Smooth muscle cell (in vitro differentiated cells): ENCODE results near the gene WDFY4. TPM values are rescaled to one million over a fixed set of nuclear protein-coding genes. Genes with fewer than 3 reads are reported as not detected.

Experiments
- DNase-seq: peaks from one replicate; lab custom pipeline; 2025; ENCODE audit not compliant: unreplicated experiment; lab: John Stamatoyannopoulos, UW
- H2AFZ ChIP-seq: fragments of 200-600 bp; sonication (generic); 2 replicates; pipeline ENCODE4 v1.6.0; 2016; ENCODE audit warnings: antibody characterized with exemption, low read depth, mild to moderate bottlenecking
- H3F3A ChIP-seq: fragments of 200-600 bp; sonication (generic); 2 replicates; pipeline ENCODE4 v1.6.0; 2017; ENCODE audit warnings: antibody characterized with exemption, low read depth
- H3K27ac ChIP-seq: fragments of 200-600 bp; sonication (generic); 2 replicates; pipeline ENCODE4 v1.5.1; 2016; ENCODE audit warnings: low read depth, mild to moderate bottlenecking
- H3K27me3 ChIP-seq: fragments of 200-600 bp; sonication (generic); 2 replicates; pipeline ENCODE4 v1.6.1; 2016; ENCODE audit warnings: low read depth, mild to moderate bottlenecking
- H3K36me3 ChIP-seq: fragments of 200-600 bp; sonication (generic); 2 replicates; pipeline ENCODE4 v1.5.1; 2016; ENCODE audit warnings: low read depth
- H3K4me1 ChIP-seq: fragments of 200-600 bp; sonication (generic); 2 replicates; pipeline ENCODE4 v1.5.1; 2016; ENCODE audit warnings: low read depth
- H3K4me2 ChIP-seq: fragments of 200-600 bp; sonication (generic); 2 replicates; pipeline ENCODE4 v1.6.0; 2016; ENCODE audit warnings: mild to moderate bottlenecking
- H3K4me3 ChIP-seq: fragments of 200-600 bp; sonication (generic); 2 replicates; pipeline ENCODE4 v1.5.1; 2016; ENCODE audit warnings: mild to moderate bottlenecking
- H3K79me2 ChIP-seq: fragments of 200-600 bp; sonication (generic); 2 replicates; pipeline ENCODE4 v1.6.0; 2016; ENCODE audit warnings: low read depth, mild to moderate bottlenecking
- H3K9ac ChIP-seq: fragments of 200-600 bp; sonication (generic); 2 replicates; pipeline ENCODE4 v1.6.0; 2016; ENCODE audit warnings: low read depth
- H3K9me3 ChIP-seq: fragments of 200-600 bp; sonication (generic); replicated peaks from 2 replicates; pipeline ENCODE4 v1.5.1; 2016; ENCODE audit warnings: low read depth
- H4K20me1 ChIP-seq: fragments of 200-600 bp; sonication (generic); 2 replicates; pipeline ENCODE4 v1.6.0; 2016; ENCODE audit warnings: low read depth
- CTCF ChIP-seq: fragments of 200-600 bp; sonication (generic); IDR thresholded peaks from 2 replicates; pipeline ENCODE4 v1.5.1; 2017; ENCODE audit warnings: borderline replicate concordance, mild to moderate bottlenecking, antibody characterized with exemption; ENCODE audit not compliant: insufficient read depth, poor library complexity, severe bottlenecking
- WGBS: methylation state at CpG from one replicate; pipeline ENCODE4 v1.1.7; 2016; ENCODE audit warnings: low lambda C conversion rate; 5-methylcytosine and 5-hydroxymethylcytosine counted together
- polyA plus RNA-seq: library from polyadenylated mRNA; unstranded; fragments of >200 nt; fragmentation: Nextera tagmentation; extraction: Ambion mirVana; gene quantifications from 2 replicates; pipeline ENCODE4 v1.2.1, GENCODE V29; 2016
- total RNA-seq: library from RNA; depleted of rRNA; stranded (reverse); fragments of >200 nt; gene quantifications from 2 replicates; pipeline ENCODE4 v1.2.3, GENCODE V29; 2014

Gene WDFY4
- total and polyA plus RNA-seq, 2 experiments from 2014 or later: not detected

- 83% methylated on average over 10 of the region's 10 CpGs for WGBS
- Histone ChIP-seq H3K4me2 (no peak overlapping the region), H3K9me3 (no peaks in the 10 kb centered on the region), H3K27me3 (no peaks in the 10 kb centered on the region), H4K20me1 (no peaks in the 10 kb centered on the region), H3K27ac (no peak overlapping the region), H3K4me3 (no peak overlapping the region), H3K4me1 (no peaks in the 10 kb centered on the region), H3K36me3 (no peaks in the 10 kb centered on the region), H3K79me2 (no peaks in the 10 kb centered on the region), H2AFZ (no peak overlapping the region), H3K9ac (no peak overlapping the region), H3F3A (no peaks in the 10 kb centered on the region)
- TF ChIP-seq CTCF: no peak
- DNase-seq: no peak
These were observed 87.4 kb downstream of the WDFY4 start for GRCh38 chr10:48772059-48772458.

GRCh38 chr10:48773580-48773979 lies 88.9 kb downstream of the WDFY4 start:
- Histone ChIP-seq H4K20me1 (no peaks in the 10 kb centered on the region), H3K27me3 (no peaks in the 10 kb centered on the region), H3K9me3 (no peaks in the 10 kb centered on the region), H3K4me1 (no peaks in the 10 kb centered on the region), H3K27ac (no peak overlapping the region), H2AFZ (no peak overlapping the region), H3K9ac (no peak overlapping the region), H3K36me3 (no peaks in the 10 kb centered on the region), H3K79me2 (no peaks in the 10 kb centered on the region), H3F3A (no peaks in the 10 kb centered on the region), H3K4me3 (no peak overlapping the region), H3K4me2 (no peak overlapping the region)
- TF ChIP-seq CTCF: no peak
- 83% methylated on average over 3 of the region's 4 CpGs for WGBS
- DNase-seq: no peak

- no peaks in the 10 kb centered on the region for H4K20me1 ChIP-seq
- H3F3A ChIP-seq: no peaks in the 10 kb centered on the region
- no peak for TF ChIP-seq CTCF
- no peak overlapping the region for H3K4me3 ChIP-seq
- H3K27ac ChIP-seq: no peak overlapping the region
- no peak overlapping the region for H3K4me2 ChIP-seq
- WGBS: 91% methylated on average over 12 of the region's 12 CpGs
- DNase-seq: no peak
- H3K36me3 ChIP-seq: no peaks in the 10 kb centered on the region
- H3K4me1 ChIP-seq: no peaks in the 10 kb centered on the region
- no peaks in the 10 kb centered on the region for H3K27me3 ChIP-seq
- no peak overlapping the region for H2AFZ ChIP-seq
- no peaks in the 10 kb centered on the region for H3K9me3 ChIP-seq
- H3K9ac ChIP-seq: no peak overlapping the region
- no peaks in the 10 kb centered on the region for H3K79me2 ChIP-seq
These were observed 89.9 kb downstream of the WDFY4 start for GRCh38 chr10:48774416-48775205.

GRCh38 chr10:48775206-48775517 lies 90.5 kb downstream of the WDFY4 start:
- no peaks in the 10 kb centered on the region for H4K20me1 ChIP-seq
- no peak for TF ChIP-seq CTCF
- H3K36me3 ChIP-seq: no peaks in the 10 kb centered on the region
- no peak overlapping the region for H3K4me2 ChIP-seq
- no peaks in the 10 kb centered on the region for H3K79me2 ChIP-seq
- no peak overlapping the region for H3K27ac ChIP-seq
- H3K9me3 ChIP-seq: no peaks in the 10 kb centered on the region
- H3K4me1 ChIP-seq: no peaks in the 10 kb centered on the region
- H3K4me3 ChIP-seq: no peak overlapping the region
- no peaks in the 10 kb centered on the region for H3K27me3 ChIP-seq
- no peaks in the 10 kb centered on the region for H3F3A ChIP-seq
- H3K9ac ChIP-seq: no peak overlapping the region
- WGBS: 90% methylated on average over 4 of the region's 4 CpGs
- DNase-seq: no peak
- H2AFZ ChIP-seq: no peak overlapping the region
